Adrenal gland (tissue), 5 donors: ENCODE results near the gene ADAMTSL3.

Experiments
- CTCF ChIP-seq, 6 experiments: fragments of 450-650 bp in 4 of 6; fragments of 200-600 bp in 2 of 6; sonication (generic) in 1 of 6; IDR thresholded peaks; 1 replicate in 5 of 6; 2 replicates in 1 of 6; pipeline versions ENCODE4 v1.5.1 to v1.8.0; 2016 to 2021; ENCODE audit warnings: antibody characterized with exemption in 6 of 6, mild to moderate bottlenecking in 2 of 6, moderate library complexity in 1 of 6
- POLR2A ChIP-seq, 2 donors: fragments of 450-650 bp; IDR thresholded peaks; one replicate each; pipeline ENCODE4 v1.6.1; 2017; ENCODE audit warnings: antibody characterized with exemption in 2 of 2, mild to moderate bottlenecking in 2 of 2, moderate library complexity in 1 of 2
- donor health status: DM: no; HTN: no; CAD: no.

DNA sequence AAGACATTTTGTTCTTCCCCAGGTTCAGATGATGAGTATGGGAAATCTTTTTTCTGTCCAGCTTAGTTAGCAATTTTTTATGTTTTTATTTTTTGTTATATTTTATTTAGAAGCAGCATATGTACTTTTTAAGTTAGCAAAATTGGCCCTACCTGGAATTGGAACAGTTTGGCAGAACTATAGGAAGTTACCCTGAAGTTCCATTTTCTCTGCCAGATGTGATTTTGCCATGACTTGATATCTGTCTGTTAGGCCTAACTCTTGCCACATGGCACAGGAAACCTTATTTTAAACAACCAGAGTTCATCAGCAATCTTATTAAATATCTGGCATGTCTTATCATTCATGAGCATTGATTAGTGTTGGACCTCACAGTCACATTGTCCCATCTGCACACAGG is 67.1 kb downstream of the ADAMTSL3 start:
- TF ChIP-seq CTCF (IDR thresholded peaks at IDR 0.05) (no peak), POLR2A (IDR thresholded peaks at IDR 0.05) (no peak)
